ENCODE measurements around the gene PRKCE. TPM values are rescaled to one million over a fixed set of nuclear protein-coding genes. Genes with fewer than 3 reads are reported as not detected.

PRKCE gene
- total and polyA plus RNA-seq, 2 donors (not counting 1 experiment from before 2014, with no cell fraction given) = 23.6 to 271 TPM

- ATAC-seq (ENCODE audit: low read depth) = no peak
- CTCF ChIA-PET = interaction anchor here (1.4 to 1.6 kb wide), 2 partner anchors 20 to 568 kb away, joined by 4 to 5 read pairs; no protein-coding TSS in a partner anchor
Observed at GRCh38 chr2:46082531-46083485, 431.3 kb downstream of the PRKCE start.

More at GRCh38 chr2:46082531-46083485, 431.3 kb downstream of the PRKCE start:
- Histone ChIP-seq H3K27ac (ENCODE audit: low read length in 2 of 2) (no peak overlapping the region), H3K9me3 (ENCODE audit: control extremely low read depth in 1 of 3, control insufficient read depth in 2 of 3, insufficient read depth in 1 of 3, low read length in 2 of 3) (no peaks in the 10 kb centered on the region), H3K9ac (ENCODE audit: low read length) (no peak overlapping the region), H4K20me1 (ENCODE audit: control insufficient read depth, insufficient read depth, low read length, poor library complexity, severe bottlenecking) (peaks cover 4% of the 10 kb centered on the region), H3K36me3 (replicated peaks in 1 of 2; ENCODE audit: control extremely low read depth in 1 of 2, control insufficient read depth in 1 of 2, extremely low read depth in 1 of 2, insufficient read depth in 2 of 2, low read length in 1 of 2) (peaks cover 0 to 43% of the 10 kb centered on the region in 2 experiments), H3K79me2 (ENCODE audit: control insufficient read depth, insufficient read depth, low read length) (no peaks in the 10 kb centered on the region), H3K4me2 (replicated peaks; ENCODE audit: low read depth, low read length, poor library complexity, severe bottlenecking) (no peak overlapping the region), H3K4me1 (ENCODE audit: control insufficient read depth in 2 of 2, insufficient read depth in 2 of 2, low read length in 2 of 2) (no peaks in the 10 kb centered on the region), H3K27me3 (replicated peaks in 1 of 4; ENCODE audit: control extremely low read depth in 1 of 4, control insufficient read depth in 3 of 4, insufficient read depth in 4 of 4, low read length in 3 of 4) (no peaks in the 10 kb centered on the region), H3K4me3 (ENCODE audit: control extremely low read depth in 1 of 5, extremely low read depth in 1 of 5, insufficient read depth in 1 of 5, low read depth in 2 of 5, low read length in 4 of 5) (no peak overlapping the region), H2AFZ (ENCODE audit: insufficient read depth, low read depth, low read length, poor library complexity, severe bottlenecking) (no peak overlapping the region)
- WGBS (ENCODE audit: insufficient coverage) = 81% methylated on average over 11 of the region's 14 CpGs
- POLR2A ChIA-PET = no interaction called here
- Mint-ChIP-seq H3K27ac (no peak overlapping the region), H3K4me1 (no peaks in the 10 kb centered on the region), H3K4me3 (no peak overlapping the region), H3K9me3 (ENCODE audit: insufficient read depth) (no peaks in the 10 kb centered on the region), H3K27me3 (no peaks in the 10 kb centered on the region)
- intact Hi-C loops (cut with micrococcal nuclease) = no loop called here
- no peak for DNase-seq
- TF ChIP-seq EZH2 (IDR thresholded peaks at IDR 0.05; ENCODE audit: borderline replicate concordance, insufficient read depth, low read depth, low read length, poor library complexity, severe bottlenecking) = no peak
- no peak for TF ChIP-seq CTCF (IDR thresholded peaks at IDR 0.05)
